Left cardiac atrium (tissue), 4 donors: ENCODE data around the gene NACC1. TPM values are rescaled to one million over a fixed set of nuclear protein-coding genes. Genes with fewer than 3 reads are reported as not detected.
A peak's percentile ranks its signal among the peaks of the same experiment; 100 is the strongest.
"Not testable (repeated sequence)": the region's sequence is repeated elsewhere in the genome, so short reads cannot be mapped to it uniquely, and the experiment has no call there.

ENCODE experiments used
- ATAC-seq, 2 donors: fragments of 200-7000 bp; cut with Tn5 transposase; one replicate each; pipeline ENCODE4 v1.9.1; 2020; ENCODE audit warnings: mild to moderate bottlenecking in 2 of 2, moderate library complexity in 2 of 2
- DNase-seq: peaks from one replicate; pipeline ENCODE4 v3.0.0-alpha.2; 2020
- intact Hi-C, 2 donors: fragments of 100-400 bp; cut with DNase I; formaldehyde crosslinking; loops; one replicate each; pipeline versions ENCODE4 v1.14.1 to v1.15.1; 2022 to 2023
- total RNA-seq, 2 donors: library from RNA; stranded (reverse); fragmentation: NEBNext Ultra II Directional; extraction: Animal tissue kit (Norgen Biotek cat#: 25700); gene quantifications; one replicate each; pipeline ENCODE4 v1.2.1, GENCODE V29; 2021
- donor health status: DM: no; HTN: yes; CAD: no.
- donor health status: DM: no; HTN: yes; CAD: no; lungs with severe emphysema.
- donor health status: DM: yes; HTN: yes; CAD: no.
- donor health status: Dilated cardiomyopathy.

NACC1 gene
- total RNA-seq, 2 donors from 2014 or later, result 34.9 to 47.8 TPM

GRCh38 chr19:13151605-13152355, 33.7 kb downstream of the NACC1 start:
- intact Hi-C loops, result loop anchor here in 1 of 2 donors (5.0 to 10.0 kb wide), 3 partner anchors 49 to 693 kb away; partner anchors contain the start of gene LYL1
- peak; percentile 98 for DNase-seq
- peak; percentile 65 to 67 for ATAC-seq

GRCh38 chr19:13152356-13152973, 34.4 kb downstream of the NACC1 start:
- peak; percentile 0 for ATAC-seq
- intact Hi-C loops, result loop anchor here in 1 of 2 donors (5.0 to 10.0 kb wide), 3 partner anchors 50 to 692 kb away; partner anchors contain the start of gene LYL1

GRCh38 chr19:13152974-13153568, 35.0 kb downstream of the NACC1 start:
- ATAC-seq, result peak; percentile 51 to 55
- peak; percentile 95 for DNase-seq
- intact Hi-C loops, result loop anchor here in 1 of 2 donors (5.0 to 10.0 kb wide), 3 partner anchors 51 to 692 kb away; partner anchors contain the start of gene LYL1

More at GRCh38 chr19:13152356-13152973, 34.4 kb downstream of the NACC1 start:
- DNase-seq, result no peak

GRCh38 chr19:13153569-13154240, 35.6 kb downstream of the NACC1 start:
- intact Hi-C loops, result loop anchor here in 1 of 2 donors (5.0 to 10.0 kb wide), 3 partner anchors 51 to 691 kb away; partner anchors contain the start of gene LYL1
- DNase-seq (peak; percentile 46), ATAC-seq (no peak)

GRCh38 chr19:13154241-13154778, 36.2 kb downstream of the NACC1 start:
- intact Hi-C loops, result loop anchor here in 1 of 2 donors (5.0 to 10.0 kb wide), 3 partner anchors 52 to 690 kb away; partner anchors contain the start of gene LYL1
- peak; percentile 27 to 28 for ATAC-seq
- peak; percentile 96 for DNase-seq

GRCh38 chr19:13154911-13155471, 36.9 kb downstream of the NACC1 start:
- ATAC-seq, result no peak
- intact Hi-C loops, result loop anchor here in 1 of 2 donors (5.0 to 10.0 kb wide), 3 partner anchors 53 to 690 kb away; partner anchors contain the start of gene LYL1
- DNase-seq, result peak; percentile 77

- DNase-seq (peak; percentile 88), ATAC-seq (peak; percentile 6 to 18)
- intact Hi-C loops, result loop anchor here in 1 of 2 donors (10.0 kb wide), 1 partner anchor 689 kb away; no protein-coding TSS in a partner anchor
Observed at GRCh38 chr19:13155472-13156359, 37.7 kb downstream of the NACC1 start.

GRCh38 chr19:13159713-13160112, 41.6 kb downstream of the NACC1 start:
- intact Hi-C loops, result loop anchor here in 1 of 2 donors (10.0 kb wide), 1 partner anchor 685 kb away; no protein-coding TSS in a partner anchor
- ATAC-seq (no peak), DNase-seq (no peak)

GRCh38 chr19:13160557-13160956, 42.5 kb downstream of the NACC1 start:
- intact Hi-C loops, result no loop called here
- DNase-seq (no peak), ATAC-seq (no peak)

- peak; percentile 98 for DNase-seq
- intact Hi-C loops, result no loop called here
- peak; percentile 88 to 89 for ATAC-seq
Observed at GRCh38 chr19:13162724-13163608, 44.9 kb downstream of the NACC1 start.

- DNase-seq, result peak; percentile 79
- ATAC-seq, result peak; percentile 47 to 63
- intact Hi-C loops, result no loop called here
Observed at GRCh38 chr19:13163609-13164342, 45.7 kb downstream of the NACC1 start.

- intact Hi-C loops, result no loop called here
- ATAC-seq, result peak; percentile 28 to 34
Observed at GRCh38 chr19:13164343-13165161, 46.5 kb downstream of the NACC1 start.

GRCh38 chr19:13165162-13165997, 47.3 kb downstream of the NACC1 start:
- no peak for ATAC-seq
- DNase-seq, result no peak
- intact Hi-C loops, result no loop called here

More at GRCh38 chr19:13164343-13165161, 46.5 kb downstream of the NACC1 start:
- peak; percentile 82 for DNase-seq

- intact Hi-C loops, DNase-seq, ATAC-seq: not testable (repeated sequence)
Observed at GRCh38 chr19:13166151-13166550, 48.1 kb downstream of the NACC1 start.
